Spleen (tissue), 11 donors: Measurements from ENCODE around the gene PRUNE1. TPM values are rescaled to one million over a fixed set of nuclear protein-coding genes. Genes with fewer than 3 reads are reported as not detected.
A peak's percentile ranks its signal among the peaks of the same experiment; 100 is the strongest.

Experiments used
- DNase-seq: peaks from one replicate; pipeline ENCODE4 v3.0.0-alpha.2; 2020
- H3K27ac ChIP-seq, 8 donors: fragments of 200-600 bp; sonication (generic) in 7 of 8; 1 replicate in 4 of 8; 2 replicates in 4 of 8; pipeline versions ENCODE4 v1.5.0 to v1.8.0; 2016 to 2021; ENCODE audit warnings: inconsistent platforms in 4 of 8, mild to moderate bottlenecking in 4 of 8, moderate library complexity in 1 of 8
- H3K27me3 ChIP-seq, 7 donors: fragments of 200-600 bp; sonication (generic) in 6 of 7; replicated peaks in 1 of 7; 1 replicate in 4 of 7; 2 replicates in 3 of 7; pipeline versions ENCODE4 v1.5.0 to v1.8.0; 2016 to 2021; ENCODE audit warnings: inconsistent platforms in 3 of 7, mild to moderate bottlenecking in 1 of 7
- H3K36me3 ChIP-seq, 6 donors: fragments of 200-600 bp; sonication (generic) in 5 of 6; 1 replicate in 4 of 6; 2 replicates in 2 of 6; pipeline versions ENCODE4 v1.5.0 to v1.8.0; 2016 to 2021; ENCODE audit warnings: inconsistent platforms in 2 of 6
- H3K4me1 ChIP-seq, 6 donors: fragments of 200-600 bp; sonication (generic) in 5 of 6; 1 replicate in 3 of 6; 2 replicates in 3 of 6; pipeline versions ENCODE4 v1.5.0 to v1.8.0; 2016 to 2021; ENCODE audit warnings: inconsistent platforms in 3 of 6
- H3K4me3 ChIP-seq, 8 donors: fragments of 200-600 bp; sonication (generic) in 7 of 8; 1 replicate in 4 of 8; 2 replicates in 4 of 8; pipeline versions ENCODE4 v1.5.0 to v1.8.0; 2016 to 2021; ENCODE audit warnings: inconsistent platforms in 4 of 8, mild to moderate bottlenecking in 4 of 8, moderate library complexity in 2 of 8
- H3K9me3 ChIP-seq, 8 donors: fragments of 200-600 bp; sonication (generic) in 7 of 8; 1 replicate in 4 of 8; 2 replicates in 4 of 8; pipeline versions ENCODE4 v1.5.0 to v1.8.0; 2016 to 2021; ENCODE audit warnings: inconsistent platforms in 4 of 8
- POLR2A ChIP-seq, 3 donors: fragments of 450-650 bp; IDR thresholded peaks; one replicate each; pipeline ENCODE4 v1.5.1; 2017; ENCODE audit warnings: antibody characterized with exemption in 3 of 3, mild to moderate bottlenecking in 1 of 3
- POLR2AphosphoS5 ChIP-seq, 3 donors: sonication (generic); formaldehyde crosslinking; IDR thresholded peaks; one replicate each; pipeline ENCODE4 v1.5.1; 2017; ENCODE audit warnings: antibody characterized with exemption in 3 of 3
- WGBS, 5 donors: extraction: QIAGEN DNeasy Blood & Tissue Kit in 3 of 5; methylation state at CpG; one replicate each; pipeline versions ENCODE4 v1.1.5 to v1.1.7; 2013 to 2018; 5-methylcytosine and 5-hydroxymethylcytosine counted together
- intact Hi-C: fragments of 100-400 bp; cut with DNase I; formaldehyde crosslinking; loops from one replicate; pipeline ENCODE4 v1.15.0; 2023; ENCODE audit warnings: low total_unique reads
- polyA plus RNA-seq, 3 donors: library from polyadenylated mRNA; stranded (reverse); fragments of 200-250 nt; gene quantifications; one replicate each; pipeline ENCODE4 v1.2.1, GENCODE V29; 2013
- total RNA-seq, 7 donors: library from RNA; depleted of rRNA in 3 of 7; stranded (reverse); fragments of >200 nt in 3 of 7; fragmentation: NEBNext Ultra II Directional in 4 of 7; extraction: Animal tissue kit (Norgen Biotek cat#: 25700) in 4 of 7; gene quantifications; one replicate each; pipeline versions ENCODE4 v1.1.0 to v1.2.1, GENCODE V29; 2016 to 2021
- TF ChIP-seq, protein P1 (sequence below), 11 experiments: fragments of 200-600 bp in 7 of 11; fragments of 450-650 bp in 4 of 11; sonication (generic) in 4 of 11; IDR thresholded peaks in 8 of 11; conservative IDR thresholded peaks in 3 of 11; 1 replicate in 7 of 11; 2 replicates in 4 of 11; pipeline versions ENCODE4 v1.4.0 to v1.8.0; 2016 to 2021; ENCODE audit warnings: antibody characterized with exemption in 11 of 11, inconsistent platforms in 4 of 11, mild to moderate bottlenecking in 1 of 11
- donor health status: healthy with polysubstance abuse.
- donor health status: DM: no; HTN: no; CAD: no; lungs with moderate emphysema.
- donor health status: DM: no; HTN: no; CAD: no.
- donor health status: Bipolar disorder and iron deficiency.
- donor health status: healthy.
- donor health status: DM: no; HTN: no; CAD: no.
- donor health status: DM: yes; HTN: yes; CAD: no.

The PRUNE1 gene
- total and polyA plus RNA-seq, 10 donors, result 9.2 to 22.6 (median 17.0) TPM

GRCh38 chr1:150971583-150972416, 36.4 kb upstream of the PRUNE1 start:
- Histone ChIP-seq H3K27ac (peak overlapping the region in 7 of 8 donors; percentile 39 to 97 (median 95)), H3K36me3 (peaks cover 0 to 26% (median 24%) of the 10 kb centered on the region in 6 donors), H3K4me3 (peak overlapping the region in 3 of 8 donors; percentile 67 to 90 (median 74)), H3K9me3 (no peaks in the 10 kb centered on the region), H3K27me3 (no peaks in the 10 kb centered on the region), H3K4me1 (peaks cover 32 to 66% (median 57%) of the 10 kb centered on the region in 6 donors)
- intact Hi-C loops, result loop anchor here (10.0 kb wide), 1 partner anchor 47 kb away; the partner anchor contains the start of gene SETDB1
- 78 to 85% (median 80%) methylated on average over 5 to 6 of the region's 6 CpGs for WGBS, 5 donors
- no peak for TF ChIP-seq POLR2A (IDR thresholded peaks at IDR 0.05)
- TF ChIP-seq, protein P1, sequence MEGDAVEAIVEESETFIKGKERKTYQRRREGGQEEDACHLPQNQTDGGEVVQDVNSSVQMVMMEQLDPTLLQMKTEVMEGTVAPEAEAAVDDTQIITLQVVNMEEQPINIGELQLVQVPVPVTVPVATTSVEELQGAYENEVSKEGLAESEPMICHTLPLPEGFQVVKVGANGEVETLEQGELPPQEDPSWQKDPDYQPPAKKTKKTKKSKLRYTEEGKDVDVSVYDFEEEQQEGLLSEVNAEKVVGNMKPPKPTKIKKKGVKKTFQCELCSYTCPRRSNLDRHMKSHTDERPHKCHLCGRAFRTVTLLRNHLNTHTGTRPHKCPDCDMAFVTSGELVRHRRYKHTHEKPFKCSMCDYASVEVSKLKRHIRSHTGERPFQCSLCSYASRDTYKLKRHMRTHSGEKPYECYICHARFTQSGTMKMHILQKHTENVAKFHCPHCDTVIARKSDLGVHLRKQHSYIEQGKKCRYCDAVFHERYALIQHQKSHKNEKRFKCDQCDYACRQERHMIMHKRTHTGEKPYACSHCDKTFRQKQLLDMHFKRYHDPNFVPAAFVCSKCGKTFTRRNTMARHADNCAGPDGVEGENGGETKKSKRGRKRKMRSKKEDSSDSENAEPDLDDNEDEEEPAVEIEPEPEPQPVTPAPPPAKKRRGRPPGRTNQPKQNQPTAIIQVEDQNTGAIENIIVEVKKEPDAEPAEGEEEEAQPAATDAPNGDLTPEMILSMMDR (IDR thresholded peaks at IDR 0.05 in 8 of 11, conservative IDR thresholded peaks at IDR 0.05 in 3 of 11), result no peak
- no peak for TF ChIP-seq POLR2AphosphoS5 (IDR thresholded peaks at IDR 0.05)
- DNase-seq, result peak; percentile 58

- Histone ChIP-seq H3K27me3 (no peaks in the 10 kb centered on the region), H3K36me3 (peaks cover 0 to 19% (median 17%) of the 10 kb centered on the region in 6 donors), H3K27ac (peak overlapping the region in 7 of 8 donors; percentile 39 to 97 (median 95)), H3K4me3 (peak overlapping the region in 4 of 8 donors; percentile 67 to 90 (median 78)), H3K9me3 (no peaks in the 10 kb centered on the region), H3K4me1 (peaks cover 39 to 72% (median 64%) of the 10 kb centered on the region in 6 donors)
- 59 to 73% (median 64%) methylated on average over 4 of the region's 4 CpGs for WGBS, 5 donors
- peak; percentile 36 for DNase-seq
- intact Hi-C loops, result loop anchor here (10.0 kb wide), 1 partner anchor 48 kb away; the partner anchor contains the start of gene SETDB1
- TF ChIP-seq POLR2A (IDR thresholded peaks at IDR 0.05), result no peak
These were observed 35.8 kb upstream of the PRUNE1 start for GRCh38 chr1:150972417-150972940.

GRCh38 chr1:150973258-150973835, 34.9 kb upstream of the PRUNE1 start:
- intact Hi-C loops, result loop anchor here (10.0 kb wide), 1 partner anchor 49 kb away; the partner anchor contains the start of gene SETDB1
- Histone ChIP-seq H3K27ac (peak overlapping the region; percentile 92 to 97 (median 96)), H3K36me3 (peaks cover 0 to 11% (median 9%) of the 10 kb centered on the region in 6 donors), H3K27me3 (no peaks in the 10 kb centered on the region), H3K9me3 (no peaks in the 10 kb centered on the region), H3K4me3 (peak overlapping the region; percentile 67 to 90 (median 75)), H3K4me1 (peaks cover 41 to 81% (median 73%) of the 10 kb centered on the region in 6 donors)
- 20 to 32% (median 25%) methylated on average over 14 to 15 of the region's 15 CpGs for WGBS, 5 donors
- peak; percentile 86 for DNase-seq
- TF ChIP-seq, protein P1 (IDR thresholded peaks at IDR 0.05 in 8 of 11, conservative IDR thresholded peaks at IDR 0.05 in 3 of 11), result no peak
- no peak for TF ChIP-seq POLR2A (IDR thresholded peaks at IDR 0.05)
- TF ChIP-seq POLR2AphosphoS5 (IDR thresholded peaks at IDR 0.05), result no peak

- TF ChIP-seq POLR2A (IDR thresholded peaks at IDR 0.05) (no peak), POLR2AphosphoS5 (IDR thresholded peaks at IDR 0.05) (peak in 2 of 3 donors; percentile 31 to 52)
- TF ChIP-seq, protein P1 (IDR thresholded peaks at IDR 0.05 in 8 of 11, conservative IDR thresholded peaks at IDR 0.05 in 3 of 11), result peak in 1 of 11 experiments; percentile 16
- DNase-seq, result peak; percentile 90
- Histone ChIP-seq H3K27ac (peak overlapping the region; percentile 92 to 97 (median 96)), H3K36me3 (peaks cover 0 to 4% (median 2%) of the 10 kb centered on the region in 6 donors), H3K9me3 (no peaks in the 10 kb centered on the region), H3K4me1 (peaks cover 44 to 88% (median 79%) of the 10 kb centered on the region in 6 donors), H3K27me3 (no peaks in the 10 kb centered on the region), H3K4me3 (peak overlapping the region; percentile 67 to 90 (median 75))
- 0 to 4% (median 1%) methylated on average over 32 to 67 of the region's 67 CpGs for WGBS, 5 donors
- intact Hi-C loops, result loop anchor here (10.0 kb wide), 1 partner anchor 49 kb away; the partner anchor contains the start of gene SETDB1
These were observed 34.2 kb upstream of the PRUNE1 start for GRCh38 chr1:150973836-150974579.
